ENCODE measurements around the gene ST8SIA2.

DNA sequence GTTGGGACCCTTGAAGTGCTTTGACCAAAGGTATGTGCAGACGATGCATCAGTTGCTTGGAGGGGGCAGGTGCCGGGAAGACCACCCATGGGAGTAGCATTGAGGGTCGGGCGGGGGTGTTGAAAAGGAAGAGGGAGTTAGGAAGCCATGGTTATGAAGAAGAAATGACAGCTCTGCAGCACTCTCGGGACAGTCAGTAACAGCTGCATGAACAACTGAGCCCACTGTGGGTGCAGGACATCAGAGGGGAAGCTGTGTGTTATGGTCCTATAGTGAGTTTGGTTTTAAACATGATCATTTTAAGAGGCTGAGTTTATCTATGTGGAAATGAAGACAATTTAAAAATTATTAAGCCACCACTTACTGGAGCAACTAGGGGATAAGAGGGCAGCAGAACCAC lies 17.6 kb downstream of the ST8SIA2 start:
- TF ChIP-seq, protein P1, sequence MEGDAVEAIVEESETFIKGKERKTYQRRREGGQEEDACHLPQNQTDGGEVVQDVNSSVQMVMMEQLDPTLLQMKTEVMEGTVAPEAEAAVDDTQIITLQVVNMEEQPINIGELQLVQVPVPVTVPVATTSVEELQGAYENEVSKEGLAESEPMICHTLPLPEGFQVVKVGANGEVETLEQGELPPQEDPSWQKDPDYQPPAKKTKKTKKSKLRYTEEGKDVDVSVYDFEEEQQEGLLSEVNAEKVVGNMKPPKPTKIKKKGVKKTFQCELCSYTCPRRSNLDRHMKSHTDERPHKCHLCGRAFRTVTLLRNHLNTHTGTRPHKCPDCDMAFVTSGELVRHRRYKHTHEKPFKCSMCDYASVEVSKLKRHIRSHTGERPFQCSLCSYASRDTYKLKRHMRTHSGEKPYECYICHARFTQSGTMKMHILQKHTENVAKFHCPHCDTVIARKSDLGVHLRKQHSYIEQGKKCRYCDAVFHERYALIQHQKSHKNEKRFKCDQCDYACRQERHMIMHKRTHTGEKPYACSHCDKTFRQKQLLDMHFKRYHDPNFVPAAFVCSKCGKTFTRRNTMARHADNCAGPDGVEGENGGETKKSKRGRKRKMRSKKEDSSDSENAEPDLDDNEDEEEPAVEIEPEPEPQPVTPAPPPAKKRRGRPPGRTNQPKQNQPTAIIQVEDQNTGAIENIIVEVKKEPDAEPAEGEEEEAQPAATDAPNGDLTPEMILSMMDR (IDR thresholded peaks at IDR 0.05): no peak
- TF ChIP-seq POLR2AphosphoS5 (IDR thresholded peaks at IDR 0.05) (no peak), POLR2A (IDR thresholded peaks at IDR 0.05) (no peak), EP300 (IDR thresholded peaks at IDR 0.05) (no peak)

All from gastroesophageal sphincter (tissue), 3 donors.